Heart left ventricle (tissue), 11 donors: Measurements from ENCODE around the gene ARSI. TPM values are rescaled to one million over a fixed set of nuclear protein-coding genes. Genes with fewer than 3 reads are reported as not detected.

Experiments
- polyA plus RNA-seq, 2 donors: library from polyadenylated mRNA; stranded (reverse); fragments of 200-250 nt; gene quantifications; one replicate each; pipeline ENCODE4 v1.2.3, GENCODE V29; 2013
- total RNA-seq, 9 donors: library from RNA; depleted of rRNA in 2 of 9; stranded (reverse); fragments of >200 nt in 2 of 9; fragmentation: NEBNext Ultra II Directional in 3 of 9; extraction: Animal tissue kit (Norgen Biotek cat#: 25700) in 3 of 9; gene quantifications; one replicate each; pipeline versions ENCODE4 v1.1.0 to v1.2.4, GENCODE V29; 2016 to 2023
- donor health status: ischemic (EF 13 %, LVEDD 7.1; RV severe dilation, severe dysfunction).
- donor health status: healthy with polysubstance abuse.
- donor health status: DM: no; HTN: yes; CAD: no.
- donor health status: DM: no; HTN: no; CAD: no.
- donor health status: ischemic (EF 25% LVEDD 5.7; RV mildly dilated, moderate dysfunction).
- donor health status: healthy.
- donor health status: DM: yes; HTN: yes; CAD: no.
- donor health status: PGD.
- donor health status: nonischemic (EF 23%, LVEDD 6.1; RV moderate dilation, normal function).

ARSI gene
- total and polyA plus RNA-seq, 11 donors: 0.12 to 0.95 (median 0.42) TPM; not detected in 3

Other genes starting within 250 kb of the ARSI start
- 100 to 1,000 TPM in 1 of 9 donors, 10 to 100 TPM in 6, 1 to 10 TPM in 2; 5.8 to 143 (median 12.0) TPM for gene CSF1R, start 216.4 kb downstream of the ARSI start, total RNA-seq
- 1 to 10 TPM; 5.0 to 5.6 TPM for gene CSF1R, start 216.4 kb downstream of the ARSI start, polyA plus RNA-seq
- 100 to 1,000 TPM in 3 of 9 donors, 10 to 100 TPM in 6; 28.3 to 112 (median 45.6) TPM for gene PDGFRB, start 147.1 kb downstream of the ARSI start, total RNA-seq
- gene PDGFRB, start 147.1 kb downstream of the ARSI start, polyA plus RNA-seq: 10 to 100 TPM; 27.6 to 53.1 TPM
- gene CDX1, start 136.1 kb downstream of the ARSI start, total RNA-seq: under 1 TPM in 2 of 9 donors, not detected in 7; 0.29 TPM
- gene CDX1, start 136.1 kb downstream of the ARSI start, polyA plus RNA-seq: under 1 TPM in 1 of 2 donors, not detected in 1; 0.17 TPM
- not detected for gene SLC6A7, start 112.8 kb downstream of the ARSI start, total RNA-seq
- not detected for gene SLC6A7, start 112.8 kb downstream of the ARSI start, polyA plus RNA-seq
- 10 to 100 TPM in 8 of 9 donors, 1 to 10 TPM in 1; 4.8 to 26.0 (median 15.6) TPM for gene CAMK2A, start 13.1 kb downstream of the ARSI start, total RNA-seq
- gene CAMK2A, start 13.1 kb downstream of the ARSI start, polyA plus RNA-seq: 10 to 100 TPM in 1 of 2 donors, 1 to 10 TPM in 1; 3.2 to 15.2 TPM
- 10 to 100 TPM; 12.6 to 29.9 (median 16.0) TPM for gene TCOF1, start 54.8 kb upstream of the ARSI start, total RNA-seq
- 10 to 100 TPM; 11.9 to 18.8 TPM for gene TCOF1, start 54.8 kb upstream of the ARSI start, polyA plus RNA-seq
- 1,000 to 10,000 TPM in 2 of 9 donors, 100 to 1,000 TPM in 7; 139 to 2,756 (median 300) TPM for gene CD74, start 110.0 kb upstream of the ARSI start, total RNA-seq
- 100 to 1,000 TPM; 147 to 208 TPM for gene CD74, start 110.0 kb upstream of the ARSI start, polyA plus RNA-seq
- 1,000 to 10,000 TPM; 1,031 to 1,428 (median 1,294) TPM for gene RPS14, start 146.8 kb upstream of the ARSI start, total RNA-seq
- gene RPS14, start 146.8 kb upstream of the ARSI start, polyA plus RNA-seq: 1,000 to 10,000 TPM; 1,822 to 3,474 TPM
- gene NDST1, start 205.2 kb upstream of the ARSI start, total RNA-seq: 100 to 1,000 TPM in 2 of 9 donors, 10 to 100 TPM in 7; 50.2 to 156 (median 68.5) TPM
- gene NDST1, start 205.2 kb upstream of the ARSI start, polyA plus RNA-seq: 10 to 100 TPM; 32.1 to 53.5 TPM